Activated naive CD8-positive, alpha-beta T cell treated with anti-CD3 and anti-CD28 coated beads, Interleukin-2, amount 10 ng/mL, durations not matched to agents 7 days and 5 days (primary cell): ENCODE measurements around the gene SLC1A2. TPM values are rescaled to one million over a fixed set of nuclear protein-coding genes. Genes with fewer than 3 reads are reported as not detected.

ENCODE experiments used
- ATAC-seq: fragments of 150-1000 bp; cut with Tn5 transposase; one replicate; pipeline ENCODE4 v1.10.0; 2021; ENCODE audit warnings: low read depth, moderate library complexity
- POLR2A ChIA-PET: fragments of 350-600 bp; sonication (Branson Sonifier 250); formaldehyde crosslinking; loops from one replicate; lab custom pipeline; 2021; ENCODE audit warnings: antibody characterized with exemption; lab: Charles Lee
- DNase-seq: peaks from one replicate; pipeline ENCODE4 v3.0.0; 2021
- H3K27ac Mint-ChIP-seq: one replicate; pipeline ENCODE4 v1.8.0; 2022; ENCODE audit warnings: mild to moderate bottlenecking, mixed read lengths
- H3K27me3 Mint-ChIP-seq: one replicate; pipeline ENCODE4 v1.8.0; 2022; ENCODE audit warnings: mild to moderate bottlenecking, moderate library complexity, mixed read lengths
- H3K36me3 Mint-ChIP-seq: one replicate; pipeline ENCODE4 v1.8.0; 2021; ENCODE audit warnings: mild to moderate bottlenecking, mixed read lengths
- H3K4me1 Mint-ChIP-seq: one replicate; pipeline ENCODE4 v1.8.0; 2021; ENCODE audit warnings: mixed read lengths
- H3K4me3 Mint-ChIP-seq: one replicate; pipeline ENCODE4 v1.8.0; 2022; ENCODE audit warnings: mild to moderate bottlenecking, moderate library complexity, mixed read lengths
- H3K9me3 Mint-ChIP-seq: one replicate; pipeline ENCODE4 v1.8.0; 2021; ENCODE audit warnings: mixed read lengths
- total RNA-seq, 2 experiments: library from RNA; stranded (reverse); gene quantifications; one replicate each; pipeline ENCODE4 v1.2.3, GENCODE V29; 2021

SLC1A2 gene
- total RNA-seq, 2 experiments from 2014 or later: not detected

GRCh38 chr11:35402751-35403660 lies 16.4 kb downstream of the SLC1A2 start:
- no peak overlapping the region for H3K27ac Mint-ChIP-seq
- no peak overlapping the region for H3K4me3 Mint-ChIP-seq
- no peaks in the 10 kb centered on the region for H3K9me3 Mint-ChIP-seq
- H3K4me1 Mint-ChIP-seq: peaks cover 2% of the 10 kb centered on the region
- H3K27me3 Mint-ChIP-seq: peaks cover 17% of the 10 kb centered on the region
- ATAC-seq: no peak
- H3K36me3 Mint-ChIP-seq: no peaks in the 10 kb centered on the region
- DNase-seq: no peak
- POLR2A ChIA-PET: no interaction called here

GRCh38 chr11:35398881-35399280 lies 20.5 kb downstream of the SLC1A2 start:
- ATAC-seq (no peak), DNase-seq (no peak)
- no peaks in the 10 kb centered on the region for H3K36me3 Mint-ChIP-seq
- peaks cover 10% of the 10 kb centered on the region for H3K27me3 Mint-ChIP-seq
- no peaks in the 10 kb centered on the region for H3K9me3 Mint-ChIP-seq
- POLR2A ChIA-PET: no interaction called here
- no peak overlapping the region for H3K27ac Mint-ChIP-seq
- no peak overlapping the region for H3K4me3 Mint-ChIP-seq
- peaks cover 2% of the 10 kb centered on the region for H3K4me1 Mint-ChIP-seq

GRCh38 chr11:35394941-35395340 lies 24.4 kb downstream of the SLC1A2 start:
- Mint-ChIP-seq H3K27me3 (peaks cover 3% of the 10 kb centered on the region), H3K36me3 (no peaks in the 10 kb centered on the region), H3K9me3 (no peaks in the 10 kb centered on the region), H3K4me3 (no peak overlapping the region), H3K27ac (no peak overlapping the region), H3K4me1 (peaks cover 14% of the 10 kb centered on the region)
- ATAC-seq: no peak
- DNase-seq: no peak
- POLR2A ChIA-PET: interaction anchor here (0.7 kb wide), 1 partner anchor 13 kb away, joined by 4 read pairs; no protein-coding TSS in a partner anchor

- peaks cover 14% of the 10 kb centered on the region for H3K4me1 Mint-ChIP-seq
- H3K9me3 Mint-ChIP-seq: no peaks in the 10 kb centered on the region
- DNase-seq (no peak), ATAC-seq (no peak)
- POLR2A ChIA-PET: no interaction called here
- peaks cover 3% of the 10 kb centered on the region for H3K27me3 Mint-ChIP-seq
- H3K27ac Mint-ChIP-seq: no peak overlapping the region
- H3K36me3 Mint-ChIP-seq: no peaks in the 10 kb centered on the region
- H3K4me3 Mint-ChIP-seq: no peak overlapping the region
These were observed 26.3 kb downstream of the SLC1A2 start for GRCh38 chr11:35393098-35393497.

GRCh38 chr11:35391922-35392688 lies 27.3 kb downstream of the SLC1A2 start:
- H3K9me3 Mint-ChIP-seq: no peaks in the 10 kb centered on the region
- no peaks in the 10 kb centered on the region for H3K36me3 Mint-ChIP-seq
- peak overlapping the region; percentile 37 for H3K4me3 Mint-ChIP-seq
- POLR2A ChIA-PET: interaction anchor here (1.0 kb wide), 1 partner anchor 82 kb away, joined by 3 read pairs; no protein-coding TSS in a partner anchor
- peak; percentile 71 for ATAC-seq
- H3K27ac Mint-ChIP-seq: no peak overlapping the region
- DNase-seq: peak; percentile 89
- peaks cover 3% of the 10 kb centered on the region for H3K27me3 Mint-ChIP-seq
- peaks cover 14% of the 10 kb centered on the region for H3K4me1 Mint-ChIP-seq

GRCh38 chr11:35390737-35391682 lies 28.3 kb downstream of the SLC1A2 start:
- Mint-ChIP-seq H3K4me3 (no peak overlapping the region), H3K4me1 (peaks cover 14% of the 10 kb centered on the region), H3K27me3 (peaks cover 5% of the 10 kb centered on the region), H3K9me3 (no peaks in the 10 kb centered on the region), H3K36me3 (no peaks in the 10 kb centered on the region), H3K27ac (no peak overlapping the region)
- ATAC-seq (peak; percentile 58), DNase-seq (no peak)
- POLR2A ChIA-PET: interaction anchor here (1.0 kb wide), 2 partner anchors 60 to 81 kb away, joined by 3 read pairs; no protein-coding TSS in a partner anchor

- H3K36me3 Mint-ChIP-seq: no peaks in the 10 kb centered on the region
- no peak overlapping the region for H3K27ac Mint-ChIP-seq
- no peak for DNase-seq
- H3K4me1 Mint-ChIP-seq: peaks cover 12% of the 10 kb centered on the region
- ATAC-seq: no peak
- peaks cover 3% of the 10 kb centered on the region for H3K27me3 Mint-ChIP-seq
- H3K9me3 Mint-ChIP-seq: no peaks in the 10 kb centered on the region
- POLR2A ChIA-PET: interaction anchor here (1.0 kb wide), 1 partner anchor 59 kb away, joined by 3 read pairs; no protein-coding TSS in a partner anchor
- H3K4me3 Mint-ChIP-seq: no peak overlapping the region
These were observed 29.4 kb downstream of the SLC1A2 start for GRCh38 chr11:35389897-35390465.

- POLR2A ChIA-PET: no interaction called here
- DNase-seq (no peak), ATAC-seq (no peak)
- Mint-ChIP-seq H3K27me3 (peaks cover 3% of the 10 kb centered on the region), H3K27ac (no peak overlapping the region), H3K9me3 (no peaks in the 10 kb centered on the region), H3K4me3 (no peak overlapping the region), H3K4me1 (peaks cover 12% of the 10 kb centered on the region), H3K36me3 (no peaks in the 10 kb centered on the region)
These were observed 30.2 kb downstream of the SLC1A2 start for GRCh38 chr11:35389112-35389511.

GRCh38 chr11:35388061-35388460 lies 31.3 kb downstream of the SLC1A2 start:
- no peaks in the 10 kb centered on the region for H3K9me3 Mint-ChIP-seq
- H3K4me1 Mint-ChIP-seq: peaks cover 12% of the 10 kb centered on the region
- peaks cover 3% of the 10 kb centered on the region for H3K27me3 Mint-ChIP-seq
- no peak for ATAC-seq
- POLR2A ChIA-PET: no interaction called here
- H3K36me3 Mint-ChIP-seq: no peaks in the 10 kb centered on the region
- DNase-seq: no peak
- no peak overlapping the region for H3K4me3 Mint-ChIP-seq
- no peak overlapping the region for H3K27ac Mint-ChIP-seq

GRCh38 chr11:35387111-35387982 lies 32.0 kb downstream of the SLC1A2 start:
- POLR2A ChIA-PET: no interaction called here
- Mint-ChIP-seq H3K27me3 (peaks cover 2% of the 10 kb centered on the region), H3K9me3 (no peaks in the 10 kb centered on the region), H3K4me1 (peaks cover 12% of the 10 kb centered on the region), H3K27ac (no peak overlapping the region), H3K36me3 (no peaks in the 10 kb centered on the region), H3K4me3 (no peak overlapping the region)
- no peak for DNase-seq
- ATAC-seq: no peak

- peaks cover 2% of the 10 kb centered on the region for H3K27me3 Mint-ChIP-seq
- ATAC-seq: no peak
- DNase-seq: no peak
- no peaks in the 10 kb centered on the region for H3K36me3 Mint-ChIP-seq
- H3K27ac Mint-ChIP-seq: no peak overlapping the region
- POLR2A ChIA-PET: no interaction called here
- peaks cover 3% of the 10 kb centered on the region for H3K9me3 Mint-ChIP-seq
- H3K4me3 Mint-ChIP-seq: no peak overlapping the region
- no peaks in the 10 kb centered on the region for H3K4me1 Mint-ChIP-seq
These were observed 35.4 kb downstream of the SLC1A2 start for GRCh38 chr11:35383953-35384352.
